ENCODE data around the gene SND1.

The SND1 gene

GRCh38 chr7:127658970-127659630 lies 7.1 kb downstream of the SND1 start:
- TF ChIP-seq EZH2 (IDR thresholded peaks at IDR 0.05; ENCODE audit: borderline replicate concordance, low read length) = no peak
- TF ChIP-seq, protein P1, sequence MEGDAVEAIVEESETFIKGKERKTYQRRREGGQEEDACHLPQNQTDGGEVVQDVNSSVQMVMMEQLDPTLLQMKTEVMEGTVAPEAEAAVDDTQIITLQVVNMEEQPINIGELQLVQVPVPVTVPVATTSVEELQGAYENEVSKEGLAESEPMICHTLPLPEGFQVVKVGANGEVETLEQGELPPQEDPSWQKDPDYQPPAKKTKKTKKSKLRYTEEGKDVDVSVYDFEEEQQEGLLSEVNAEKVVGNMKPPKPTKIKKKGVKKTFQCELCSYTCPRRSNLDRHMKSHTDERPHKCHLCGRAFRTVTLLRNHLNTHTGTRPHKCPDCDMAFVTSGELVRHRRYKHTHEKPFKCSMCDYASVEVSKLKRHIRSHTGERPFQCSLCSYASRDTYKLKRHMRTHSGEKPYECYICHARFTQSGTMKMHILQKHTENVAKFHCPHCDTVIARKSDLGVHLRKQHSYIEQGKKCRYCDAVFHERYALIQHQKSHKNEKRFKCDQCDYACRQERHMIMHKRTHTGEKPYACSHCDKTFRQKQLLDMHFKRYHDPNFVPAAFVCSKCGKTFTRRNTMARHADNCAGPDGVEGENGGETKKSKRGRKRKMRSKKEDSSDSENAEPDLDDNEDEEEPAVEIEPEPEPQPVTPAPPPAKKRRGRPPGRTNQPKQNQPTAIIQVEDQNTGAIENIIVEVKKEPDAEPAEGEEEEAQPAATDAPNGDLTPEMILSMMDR (IDR thresholded peaks at IDR 0.05; ENCODE audit: low read length) = no peak
- 0 out of 2 replicates have a peak, but pooled peaks cover 5% of the 10 kb centered on the region for H4K20me1 ChIP-seq (ENCODE audit: insufficient read depth, low read length)
- no peaks in the 10 kb centered on the region for H3K9me2 ChIP-seq (ENCODE audit: low read depth, low read length)
- no peak overlapping the region for H3K9ac ChIP-seq (ENCODE audit: low read length)
- no peak overlapping the region for H3K4me3 ChIP-seq (ENCODE audit: low read depth, low read length, poor library complexity, severe bottlenecking)
- peaks cover 19% of the 10 kb centered on the region for H3K4me1 ChIP-seq (ENCODE audit: insufficient read depth, low read length, severe bottlenecking)
- H3K36me3 ChIP-seq (ENCODE audit: insufficient read depth, low read length) = peaks cover 86% of the 10 kb centered on the region
- H3F3A ChIP-seq (ENCODE audit: insufficient read depth, low read length) = no peaks in the 10 kb centered on the region
- peaks cover 100% of the 10 kb centered on the region for H3K79me2 ChIP-seq (ENCODE audit: insufficient read depth, low read length)
- H3K4me2 ChIP-seq (ENCODE audit: low read length) = no peak overlapping the region
- no peaks in the 10 kb centered on the region for H3K9me3 ChIP-seq (ENCODE audit: low read length)
- no peak overlapping the region for H3K27ac ChIP-seq (ENCODE audit: low read depth, low read length, poor library complexity, severe bottlenecking)
- H3K27me3 ChIP-seq (ENCODE audit: insufficient read depth, low read length) = no peaks in the 10 kb centered on the region
- no peak overlapping the region for H2AFZ ChIP-seq (ENCODE audit: low read length)

DNA sequence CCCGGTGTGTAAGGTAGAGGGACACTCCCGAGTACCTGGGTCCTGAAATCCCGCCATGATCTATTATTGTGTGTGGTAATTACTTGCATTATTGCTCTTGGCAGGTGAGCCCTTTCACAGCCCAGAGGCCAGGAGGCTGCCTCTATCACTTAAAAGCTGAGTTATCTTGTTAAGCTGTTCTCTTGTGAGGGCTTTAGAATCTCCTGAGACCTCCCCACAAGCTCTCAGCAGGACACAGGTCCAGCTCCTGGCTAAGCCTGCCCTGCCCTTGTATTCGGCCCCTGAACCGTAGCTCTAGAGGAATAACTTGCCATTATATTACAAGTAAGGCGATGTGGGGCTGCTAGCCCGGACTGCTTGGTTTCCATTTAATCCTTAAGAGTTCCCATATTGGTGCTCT lies 13.9 kb downstream of the SND1 start:
- H3K9me3 ChIP-seq (ENCODE audit: low read length) = no peaks in the 10 kb centered on the region
- no peak for TF ChIP-seq EZH2 (IDR thresholded peaks at IDR 0.05; ENCODE audit: borderline replicate concordance, low read length)
- TF ChIP-seq, protein P1 (IDR thresholded peaks at IDR 0.05; ENCODE audit: low read length) = no peak
- no peak overlapping the region for H3K4me2 ChIP-seq (ENCODE audit: low read length)
- no peak overlapping the region for H2AFZ ChIP-seq (ENCODE audit: low read length)
- no peak overlapping the region for H3K9ac ChIP-seq (ENCODE audit: low read length)
- H3K79me2 ChIP-seq (ENCODE audit: insufficient read depth, low read length) = peaks cover 94% of the 10 kb centered on the region
- H3K4me1 ChIP-seq (ENCODE audit: insufficient read depth, low read length, severe bottlenecking) = no peaks in the 10 kb centered on the region
- H3F3A ChIP-seq (ENCODE audit: insufficient read depth, low read length) = no peaks in the 10 kb centered on the region
- no peaks in the 10 kb centered on the region for H3K27me3 ChIP-seq (ENCODE audit: insufficient read depth, low read length)
- H3K36me3 ChIP-seq (ENCODE audit: insufficient read depth, low read length) = peaks cover 63% of the 10 kb centered on the region
- H3K9me2 ChIP-seq (ENCODE audit: low read depth, low read length) = no peaks in the 10 kb centered on the region
- no peak overlapping the region for H3K27ac ChIP-seq (ENCODE audit: low read depth, low read length, poor library complexity, severe bottlenecking)
- no peak overlapping the region for H3K4me3 ChIP-seq (ENCODE audit: low read depth, low read length, poor library complexity, severe bottlenecking)
- 0 out of 2 replicates have a peak, but pooled peaks cover 3% of the 10 kb centered on the region for H4K20me1 ChIP-seq (ENCODE audit: insufficient read depth, low read length)

DNA sequence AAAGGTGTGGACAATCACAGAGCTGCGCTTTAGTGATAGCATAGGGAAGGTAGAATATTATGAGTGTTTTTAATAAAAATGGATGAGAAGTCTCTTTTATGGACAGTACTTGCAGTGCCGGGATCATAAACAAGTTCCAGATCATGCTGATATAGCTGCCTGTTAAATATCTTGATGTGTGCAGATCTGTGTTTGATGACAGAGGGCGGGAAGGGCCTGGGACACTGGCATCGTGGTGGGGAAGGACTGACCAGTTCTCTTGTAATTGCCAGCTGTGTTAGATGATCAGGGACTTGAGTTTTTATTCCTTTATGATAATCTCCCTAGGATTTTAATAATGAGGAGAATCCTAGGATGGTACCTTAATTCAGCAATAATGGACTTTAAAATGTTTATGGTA lies 14.6 kb downstream of the SND1 start:
- H3K9ac ChIP-seq (ENCODE audit: low read length) = no peak overlapping the region
- H3K4me2 ChIP-seq (ENCODE audit: low read length) = no peak overlapping the region

More for the DNA sequence above, 14.6 kb downstream of the SND1 start:
- no peaks in the 10 kb centered on the region for H3K27me3 ChIP-seq (ENCODE audit: insufficient read depth, low read length)
- H2AFZ ChIP-seq (ENCODE audit: low read length) = no peak overlapping the region
- H3K79me2 ChIP-seq (ENCODE audit: insufficient read depth, low read length) = peaks cover 94% of the 10 kb centered on the region
- no peaks in the 10 kb centered on the region for H3K9me2 ChIP-seq (ENCODE audit: low read depth, low read length)
- no peaks in the 10 kb centered on the region for H3K4me1 ChIP-seq (ENCODE audit: insufficient read depth, low read length, severe bottlenecking)
- TF ChIP-seq EZH2 (IDR thresholded peaks at IDR 0.05; ENCODE audit: borderline replicate concordance, low read length) = no peak
- TF ChIP-seq, protein P1 (IDR thresholded peaks at IDR 0.05; ENCODE audit: low read length) = no peak
- H3K36me3 ChIP-seq (ENCODE audit: insufficient read depth, low read length) = peaks cover 63% of the 10 kb centered on the region
- H3K9me3 ChIP-seq (ENCODE audit: low read length) = peaks cover under 1% of the 10 kb centered on the region; the same call in 1 of the 2 replicates
- H4K20me1 ChIP-seq (ENCODE audit: insufficient read depth, low read length) = no peaks in the 10 kb centered on the region
- no peak overlapping the region for H3K4me3 ChIP-seq (ENCODE audit: low read depth, low read length, poor library complexity, severe bottlenecking)
- no peaks in the 10 kb centered on the region for H3F3A ChIP-seq (ENCODE audit: insufficient read depth, low read length)
- no peak overlapping the region for H3K27ac ChIP-seq (ENCODE audit: low read depth, low read length, poor library complexity, severe bottlenecking)

Measured in OCI-LY1 (cell line).